NCI-H748 (cell line): Measurements from ENCODE around the gene FHIT.
A peak's percentile ranks its signal among the peaks of the same experiment; 100 is the strongest.
"Not testable (repeated sequence)": the region's sequence is repeated elsewhere in the genome, so short reads cannot be mapped to it uniquely, and the experiment has no call there.

Source experiments
- DNase-seq: peaks from one replicate; lab custom pipeline; 2025; ENCODE audit not compliant: unreplicated experiment; lab: John Stamatoyannopoulos, UW

The FHIT gene

GRCh38 chr3:59818919-59819300, 1432.3 kb downstream of the FHIT start:
- no peak for DNase-seq

DNA sequence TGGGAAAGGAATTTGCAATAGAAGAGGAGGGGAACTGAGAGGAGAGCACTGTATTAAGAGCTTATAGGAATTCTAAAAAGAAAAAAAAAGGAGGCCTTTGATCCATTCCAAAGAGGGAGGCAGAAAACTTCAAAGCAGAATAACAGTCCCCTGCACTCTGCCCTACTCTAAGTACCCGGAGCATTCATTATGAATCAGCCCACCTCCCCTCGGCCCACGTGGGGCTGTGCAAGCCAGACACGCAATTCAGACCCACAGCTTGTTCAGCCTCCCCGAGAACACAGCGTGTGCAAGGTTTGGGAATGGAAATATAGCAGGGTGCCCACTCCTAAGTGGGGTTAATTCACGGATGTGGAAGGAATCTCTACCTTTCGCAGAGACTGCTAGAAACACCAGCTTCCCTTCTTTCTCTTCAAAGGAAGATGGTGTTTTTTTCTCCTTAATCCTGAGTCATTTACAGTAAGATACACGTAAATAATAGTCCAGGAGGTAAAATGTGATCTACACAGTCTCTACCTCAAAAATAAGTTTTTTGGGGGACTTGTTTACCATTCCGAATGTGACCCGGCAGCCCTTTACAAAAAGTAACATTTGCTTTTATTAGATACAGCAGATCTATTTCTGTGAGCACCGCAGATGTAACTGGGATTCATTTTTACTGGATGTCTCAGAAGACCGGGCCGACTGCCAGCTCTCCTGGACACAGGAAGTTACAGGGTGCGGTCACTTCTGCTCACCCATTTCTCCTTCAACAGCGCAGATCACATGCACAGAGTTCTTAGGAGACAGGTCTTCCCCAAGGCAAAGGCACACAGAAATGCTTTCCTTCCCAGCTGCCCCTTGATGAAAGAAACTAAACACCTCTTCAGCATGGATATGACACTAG, 1433.0 kb downstream of the FHIT start:
- peak; percentile 1 for DNase-seq

DNA sequence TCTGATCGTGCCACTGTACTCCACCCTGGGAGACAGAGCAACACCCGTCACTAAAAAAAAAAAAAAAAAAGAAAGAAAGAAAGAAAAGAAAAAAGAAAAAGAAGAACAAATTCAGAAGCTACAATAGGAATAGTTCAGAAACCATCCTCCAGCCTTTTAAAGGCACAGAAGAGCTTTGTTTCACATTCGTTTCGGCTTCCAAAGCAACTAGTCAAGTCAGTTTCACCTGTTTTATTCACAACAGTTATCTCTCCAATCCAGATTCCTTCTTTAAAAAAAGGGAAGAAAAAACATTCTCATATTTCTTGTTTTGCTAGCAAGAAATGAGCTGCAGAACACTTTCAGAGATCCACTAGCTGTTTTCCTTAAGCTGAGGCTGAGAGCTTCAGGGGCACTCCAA, 1433.7 kb downstream of the FHIT start:
- no peak for DNase-seq

DNA sequence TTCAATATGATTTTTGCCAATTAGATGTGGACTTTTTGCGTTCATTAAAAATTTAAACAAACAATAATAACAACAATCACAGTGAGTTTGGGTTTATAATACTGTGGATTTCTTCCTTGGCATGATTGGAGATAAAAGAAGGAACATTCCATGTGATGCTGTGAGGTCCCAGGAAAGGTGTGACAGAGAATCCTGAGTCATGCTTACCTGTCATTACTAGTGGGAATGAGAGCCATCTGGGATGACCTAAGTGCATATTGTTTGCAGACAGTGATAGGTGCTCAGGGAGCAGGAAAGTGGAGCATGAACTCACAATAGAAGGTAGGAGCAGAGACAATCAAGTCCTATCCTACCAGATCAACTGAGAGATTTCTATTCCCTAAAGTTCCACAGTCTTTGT, 1434.9 kb downstream of the FHIT start:
- no peak for DNase-seq

- no peak for DNase-seq
These were observed 1438.1 kb downstream of the FHIT start for GRCh38 chr3:59813148-59813538.

GRCh38 chr3:59812237-59813147, 1438.8 kb downstream of the FHIT start:
- DNase-seq = no peak

GRCh38 chr3:59811160-59811559, 1440.1 kb downstream of the FHIT start:
- DNase-seq = no peak

GRCh38 chr3:59810606-59811005, 1440.6 kb downstream of the FHIT start:
- DNase-seq = peak; percentile 18

GRCh38 chr3:59809710-59810444, 1441.4 kb downstream of the FHIT start:
- DNase-seq = peak; percentile 37

GRCh38 chr3:59809016-59809415, 1442.2 kb downstream of the FHIT start:
- DNase-seq = no peak

- DNase-seq = no peak
These were observed 1442.8 kb downstream of the FHIT start for GRCh38 chr3:59808446-59808845.

DNA sequence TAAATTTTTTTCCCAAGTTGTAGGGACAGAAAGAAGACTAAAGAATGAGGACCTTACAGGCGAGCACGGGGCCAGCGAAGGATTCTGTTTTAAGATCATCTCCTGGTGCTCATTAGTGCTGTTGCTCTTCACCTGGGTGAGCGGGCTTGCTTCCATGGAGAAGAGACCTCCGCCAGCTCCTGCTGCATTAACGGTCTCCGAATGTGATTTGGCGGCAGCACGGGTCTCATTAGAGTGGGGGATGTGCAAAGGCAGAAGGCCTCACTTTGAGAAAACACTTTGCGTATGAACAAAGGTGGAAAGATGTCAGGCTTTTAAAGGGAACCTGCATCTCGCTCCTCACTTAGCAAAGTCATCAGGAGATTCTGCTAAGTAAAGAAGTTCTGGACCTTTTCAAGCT, 1448.0 kb downstream of the FHIT start:
- DNase-seq = no peak

DNA sequence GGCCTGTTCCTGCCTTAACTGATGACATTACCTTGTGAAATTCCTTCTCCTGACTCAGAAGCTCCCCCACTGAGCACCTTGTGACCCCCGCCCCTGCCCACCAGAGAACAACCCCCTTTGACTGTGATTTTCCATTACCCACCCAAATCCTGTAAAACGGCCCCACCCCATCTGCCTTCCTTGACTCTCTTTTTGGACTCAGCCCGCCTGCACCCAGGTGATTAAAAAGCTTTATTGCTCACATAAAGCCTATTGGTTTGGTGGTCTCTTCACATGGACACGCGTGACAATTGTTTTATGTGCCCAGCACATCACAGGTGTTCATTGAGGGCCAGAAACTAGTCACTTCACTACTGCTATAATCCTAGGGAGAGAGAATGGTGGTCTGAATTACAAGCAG, 1448.8 kb downstream of the FHIT start:
- not testable (repeated sequence) for DNase-seq

- DNase-seq = no peak
These were observed 1449.2 kb downstream of the FHIT start for GRCh38 chr3:59802045-59802444.

DNA sequence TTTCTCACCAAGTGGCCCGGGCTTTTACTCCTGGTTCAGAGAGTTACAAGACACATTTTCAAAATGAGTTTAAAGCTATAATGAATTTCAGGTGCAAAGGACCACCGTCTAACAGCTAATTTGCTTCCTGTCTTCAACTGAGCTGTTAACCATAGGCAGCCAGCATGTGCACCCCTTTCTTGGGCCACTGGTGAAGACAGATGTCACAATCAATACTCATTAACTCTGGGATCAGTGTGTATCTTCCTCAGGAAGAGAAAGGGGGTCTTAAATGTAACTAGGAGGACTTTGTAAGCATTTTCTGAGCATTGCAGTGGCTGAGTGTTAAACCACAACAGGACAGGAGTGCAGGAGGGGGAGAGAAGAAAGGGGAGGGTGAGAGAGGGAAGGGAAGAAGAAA, 1450.8 kb downstream of the FHIT start:
- no peak for DNase-seq

DNA sequence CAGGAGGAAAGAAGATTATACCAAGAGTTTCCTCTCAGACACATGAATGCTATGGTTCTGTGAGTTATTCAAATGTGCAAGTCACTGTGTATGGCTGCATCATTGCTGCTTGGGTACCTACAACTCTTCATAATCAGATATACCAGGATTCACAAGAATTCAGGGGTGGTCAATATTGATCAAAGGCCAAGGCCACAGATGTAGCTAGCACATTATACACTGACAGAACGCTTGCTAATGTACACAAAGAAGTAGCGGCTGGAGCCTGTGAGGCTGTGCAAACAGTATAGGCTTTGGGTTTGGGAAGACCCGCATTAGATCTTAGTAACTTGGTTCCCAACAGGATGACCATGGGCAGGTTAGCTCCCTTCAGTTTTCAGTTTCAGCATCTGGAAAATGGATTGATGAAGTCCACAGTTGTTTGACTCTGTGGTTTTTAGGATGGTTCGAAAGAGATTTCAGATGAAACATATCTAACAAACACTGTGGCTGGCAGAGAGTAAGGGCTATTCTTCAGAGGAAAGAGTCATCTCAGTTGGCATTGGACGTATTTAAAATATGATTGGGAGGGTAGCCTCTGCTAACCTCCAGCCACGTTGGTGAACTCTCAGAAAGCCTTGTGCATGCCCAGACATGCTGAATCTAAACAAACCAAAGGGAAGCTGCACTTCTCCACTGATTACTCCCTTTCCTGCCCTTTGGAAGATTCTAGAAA, 1452.7 kb downstream of the FHIT start:
- DNase-seq = peak; percentile 7

DNA sequence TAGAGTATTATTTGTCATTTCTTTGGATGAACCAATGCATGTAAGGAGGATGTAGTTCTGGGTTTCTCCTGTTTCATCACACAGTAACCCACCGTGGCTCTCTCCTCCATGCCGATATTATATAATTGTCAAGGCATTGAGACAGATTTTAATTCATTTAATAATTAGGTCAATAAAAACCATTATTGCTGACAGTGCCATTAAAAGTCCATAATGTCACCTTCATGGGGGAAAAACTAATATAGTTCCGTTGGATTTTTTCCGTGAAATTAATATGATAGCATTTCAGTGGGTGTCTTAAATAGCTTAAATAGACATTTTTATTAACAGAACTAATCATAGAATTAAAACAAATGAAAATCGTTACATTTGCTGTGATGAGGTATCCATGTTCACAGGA, 1453.7 kb downstream of the FHIT start:
- no peak for DNase-seq

DNA sequence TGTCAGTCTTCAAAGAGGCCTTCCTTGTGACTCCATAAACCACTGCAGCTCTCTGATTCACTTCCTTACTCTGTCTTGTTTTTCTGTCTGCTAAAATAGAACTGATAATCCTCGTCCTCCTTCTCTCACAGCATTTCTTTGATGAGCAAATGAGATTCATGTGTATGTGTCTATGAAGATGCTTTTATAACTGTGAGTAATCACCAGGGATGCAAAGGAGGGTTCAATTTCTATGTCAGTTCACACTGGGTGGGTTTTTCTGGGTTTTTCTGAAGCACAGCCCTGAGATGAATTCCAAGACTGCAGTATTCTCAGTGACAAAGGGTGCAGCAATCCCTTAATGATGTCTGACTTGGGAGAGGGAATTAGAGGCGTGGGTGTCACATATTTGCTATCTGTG, 1454.8 kb downstream of the FHIT start:
- DNase-seq = no peak

- no peak for DNase-seq
These were observed 1455.5 kb downstream of the FHIT start for GRCh38 chr3:59795756-59796155.

DNA sequence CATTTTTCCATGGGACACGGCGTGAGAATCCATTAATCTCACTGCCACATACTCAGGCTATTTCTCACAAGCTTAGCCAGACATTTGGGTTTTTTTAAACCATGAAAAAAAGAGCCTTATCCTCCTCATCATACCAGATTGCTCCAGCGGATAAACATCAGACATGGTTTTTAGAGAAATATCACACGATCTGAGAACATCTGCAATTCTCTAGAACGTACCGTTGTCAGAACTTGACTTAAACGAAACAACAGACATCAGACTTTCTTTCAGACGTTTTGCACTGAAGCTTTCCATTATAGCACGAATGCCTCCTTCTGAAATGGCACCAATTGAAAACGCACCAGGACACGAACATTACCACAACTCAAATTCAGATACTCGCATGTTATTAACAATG, 1457.3 kb downstream of the FHIT start:
- DNase-seq = no peak
